Astrocyte (in vitro differentiated cells and primary cell): Measurements from ENCODE around the gene CACNA1D. TPM values are rescaled to one million over a fixed set of nuclear protein-coding genes. Genes with fewer than 3 reads are reported as not detected.

Experiments
- DNase-seq: peaks from one replicate; pipeline ENCODE4 v3.0.0-alpha.2; 2010; ENCODE audit warnings: low read depth
- FAIRE-seq: peaks from 2 replicates; lab custom pipeline; 2011; peaks lifted over from hg19 to GRCh38; lab: Jason Lieb, UNC
- H2AFZ ChIP-seq: 2 replicates; pipeline ENCODE4 v1.6.0; 2012; ENCODE audit warnings: low read depth, low read length, inconsistent platforms
- H3K27ac ChIP-seq: 2 replicates; pipeline ENCODE4 v1.5.1; 2011; ENCODE audit warnings: low read depth, low read length, inconsistent platforms
- H3K27me3 ChIP-seq: 2 replicates; pipeline ENCODE4 v1.6.0; 2011; ENCODE audit warnings: low read length, inconsistent platforms; ENCODE audit not compliant: insufficient read depth
- H3K36me3 ChIP-seq: 2 replicates; pipeline ENCODE4 v1.5.1; 2011; ENCODE audit warnings: low read length, inconsistent platforms; ENCODE audit not compliant: insufficient read depth
- H3K4me1 ChIP-seq: 2 replicates; pipeline ENCODE4 v1.5.1; 2011; ENCODE audit warnings: low read length, inconsistent platforms; ENCODE audit not compliant: insufficient read depth
- H3K4me2 ChIP-seq: 2 replicates; pipeline ENCODE4 v1.6.0; 2012; ENCODE audit warnings: low read length, inconsistent platforms
- H3K4me3 ChIP-seq: 2 replicates; pipeline ENCODE4 v1.5.1; 2011; ENCODE audit warnings: low read depth, mild to moderate bottlenecking, low read length, inconsistent platforms; ENCODE audit not compliant: insufficient read depth
- H3K79me2 ChIP-seq: 2 replicates; pipeline ENCODE4 v1.6.0; 2012; ENCODE audit warnings: mild to moderate bottlenecking, low read length, inconsistent platforms; ENCODE audit not compliant: insufficient read depth
- H3K9ac ChIP-seq: 2 replicates; pipeline ENCODE4 v1.6.0; 2012; ENCODE audit warnings: mild to moderate bottlenecking, low read length, inconsistent platforms
- H3K9me3 ChIP-seq: 2 replicates; pipeline ENCODE4 v1.5.1; 2012; ENCODE audit warnings: low read depth, mild to moderate bottlenecking, low read length, inconsistent platforms; ENCODE audit not compliant: insufficient read depth
- H4K20me1 ChIP-seq: 2 replicates; pipeline ENCODE4 v1.6.0; 2012; ENCODE audit warnings: low read length, inconsistent platforms; ENCODE audit not compliant: insufficient read depth
- H3K27ac Mint-ChIP-seq: one replicate; pipeline ENCODE4 v1.8.0; 2021; ENCODE audit warnings: mild to moderate bottlenecking, mixed read lengths; ENCODE audit not compliant: unreplicated experiment
- H3K27me3 Mint-ChIP-seq: one replicate; pipeline ENCODE4 v1.8.0; 2021; ENCODE audit warnings: low read depth, mixed read lengths; ENCODE audit not compliant: unreplicated experiment
- H3K36me3 Mint-ChIP-seq: one replicate; pipeline ENCODE4 v1.8.0; 2021; ENCODE audit warnings: low read depth, mixed read lengths; ENCODE audit not compliant: unreplicated experiment
- H3K4me1 Mint-ChIP-seq: one replicate; pipeline ENCODE4 v1.8.0; 2021; ENCODE audit warnings: low read depth, mixed read lengths; ENCODE audit not compliant: unreplicated experiment
- H3K4me3 Mint-ChIP-seq: one replicate; pipeline ENCODE4 v1.8.0; 2021; ENCODE audit warnings: mild to moderate bottlenecking, moderate library complexity, mixed read lengths; ENCODE audit not compliant: unreplicated experiment
- H3K9me3 Mint-ChIP-seq: one replicate; pipeline ENCODE4 v1.8.0; 2021; ENCODE audit warnings: mild to moderate bottlenecking, mixed read lengths; ENCODE audit not compliant: unreplicated experiment
- EZH2 ChIP-seq: IDR thresholded peaks from 2 replicates; pipeline ENCODE4 v1.6.1; 2012; ENCODE audit warnings: mild to moderate bottlenecking, low read length, inconsistent platforms; ENCODE audit not compliant: insufficient read depth
- total RNA-seq: library from RNA; stranded (reverse); gene quantifications from 2 replicates; pipeline ENCODE4 v1.2.1, GENCODE V29; 2021
- TF ChIP-seq, protein P1 (sequence below): IDR thresholded peaks from 2 replicates; pipeline ENCODE4 v1.5.1; 2011; ENCODE audit warnings: low read depth, mild to moderate bottlenecking, inconsistent platforms, low read length, moderate library complexity; ENCODE audit not compliant: insufficient read depth

CACNA1D gene
- total RNA-seq, 1 donor from 2014 or later, result 0.41 TPM

DNA sequence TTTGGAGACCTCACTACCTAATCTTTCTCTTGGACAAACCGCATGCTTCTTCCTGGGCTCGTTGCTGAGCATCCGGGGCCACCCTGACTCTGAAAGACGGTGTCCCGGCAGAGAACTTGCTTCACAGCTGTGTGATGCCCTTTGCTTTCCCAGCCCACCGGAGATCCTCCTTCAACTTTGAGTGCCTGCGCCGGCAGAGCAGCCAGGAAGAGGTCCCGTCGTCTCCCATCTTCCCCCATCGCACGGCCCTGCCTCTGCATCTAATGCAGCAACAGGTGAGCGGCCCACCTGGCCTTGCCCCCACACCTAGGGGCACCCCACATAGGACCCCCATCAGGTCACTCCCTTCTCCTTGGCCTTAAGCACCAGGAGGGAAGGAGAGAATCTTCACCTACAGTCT lies 314.1 kb downstream of the CACNA1D start:
- peaks cover 25% of the 10 kb centered on the region for H3K4me1 Mint-ChIP-seq
- no peak for FAIRE-seq
- no peak overlapping the region for H3K27ac ChIP-seq
- H3K79me2 ChIP-seq, result no peaks in the 10 kb centered on the region
- H3K9ac ChIP-seq, result no peak overlapping the region
- H3K36me3 Mint-ChIP-seq, result no peaks in the 10 kb centered on the region
- H3K27me3 Mint-ChIP-seq, result peaks cover 11% of the 10 kb centered on the region
- no peak for DNase-seq
- no peaks in the 10 kb centered on the region for H4K20me1 ChIP-seq
- H3K4me3 Mint-ChIP-seq, result no peak overlapping the region
- no peak overlapping the region for H3K4me3 ChIP-seq
- no peak overlapping the region for H3K4me2 ChIP-seq
- H3K4me1 ChIP-seq, result peaks cover 22% of the 10 kb centered on the region
- H3K36me3 ChIP-seq, result no peaks in the 10 kb centered on the region
- no peak overlapping the region for H3K27ac Mint-ChIP-seq
- no peak overlapping the region for H2AFZ ChIP-seq
- no peaks in the 10 kb centered on the region for H3K9me3 ChIP-seq
- TF ChIP-seq, protein P1, sequence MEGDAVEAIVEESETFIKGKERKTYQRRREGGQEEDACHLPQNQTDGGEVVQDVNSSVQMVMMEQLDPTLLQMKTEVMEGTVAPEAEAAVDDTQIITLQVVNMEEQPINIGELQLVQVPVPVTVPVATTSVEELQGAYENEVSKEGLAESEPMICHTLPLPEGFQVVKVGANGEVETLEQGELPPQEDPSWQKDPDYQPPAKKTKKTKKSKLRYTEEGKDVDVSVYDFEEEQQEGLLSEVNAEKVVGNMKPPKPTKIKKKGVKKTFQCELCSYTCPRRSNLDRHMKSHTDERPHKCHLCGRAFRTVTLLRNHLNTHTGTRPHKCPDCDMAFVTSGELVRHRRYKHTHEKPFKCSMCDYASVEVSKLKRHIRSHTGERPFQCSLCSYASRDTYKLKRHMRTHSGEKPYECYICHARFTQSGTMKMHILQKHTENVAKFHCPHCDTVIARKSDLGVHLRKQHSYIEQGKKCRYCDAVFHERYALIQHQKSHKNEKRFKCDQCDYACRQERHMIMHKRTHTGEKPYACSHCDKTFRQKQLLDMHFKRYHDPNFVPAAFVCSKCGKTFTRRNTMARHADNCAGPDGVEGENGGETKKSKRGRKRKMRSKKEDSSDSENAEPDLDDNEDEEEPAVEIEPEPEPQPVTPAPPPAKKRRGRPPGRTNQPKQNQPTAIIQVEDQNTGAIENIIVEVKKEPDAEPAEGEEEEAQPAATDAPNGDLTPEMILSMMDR, result no peak
- no peaks in the 10 kb centered on the region for H3K9me3 Mint-ChIP-seq
- no peaks in the 10 kb centered on the region for H3K27me3 ChIP-seq

DNA sequence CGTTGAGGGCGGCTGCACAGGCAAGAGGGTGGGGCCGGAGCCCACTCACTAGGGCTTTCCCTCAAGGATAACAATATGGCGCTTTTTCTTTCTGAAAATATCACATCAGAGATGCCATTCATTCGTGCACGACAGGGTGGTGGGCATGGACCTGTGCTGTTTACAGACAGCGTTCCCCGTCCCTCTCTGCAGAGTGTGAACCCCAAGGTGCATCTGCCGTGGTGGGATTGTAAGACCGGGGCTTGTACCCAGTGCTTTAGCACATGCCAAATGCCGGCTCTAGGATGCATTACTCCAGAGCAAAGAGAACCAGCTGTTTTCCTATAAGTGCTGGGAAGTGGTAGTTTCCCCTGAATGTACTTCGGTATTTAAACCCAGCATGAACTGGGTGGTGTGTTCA lies 314.9 kb downstream of the CACNA1D start:
- H4K20me1 ChIP-seq, result no peaks in the 10 kb centered on the region
- H2AFZ ChIP-seq, result no peak overlapping the region

DNA sequence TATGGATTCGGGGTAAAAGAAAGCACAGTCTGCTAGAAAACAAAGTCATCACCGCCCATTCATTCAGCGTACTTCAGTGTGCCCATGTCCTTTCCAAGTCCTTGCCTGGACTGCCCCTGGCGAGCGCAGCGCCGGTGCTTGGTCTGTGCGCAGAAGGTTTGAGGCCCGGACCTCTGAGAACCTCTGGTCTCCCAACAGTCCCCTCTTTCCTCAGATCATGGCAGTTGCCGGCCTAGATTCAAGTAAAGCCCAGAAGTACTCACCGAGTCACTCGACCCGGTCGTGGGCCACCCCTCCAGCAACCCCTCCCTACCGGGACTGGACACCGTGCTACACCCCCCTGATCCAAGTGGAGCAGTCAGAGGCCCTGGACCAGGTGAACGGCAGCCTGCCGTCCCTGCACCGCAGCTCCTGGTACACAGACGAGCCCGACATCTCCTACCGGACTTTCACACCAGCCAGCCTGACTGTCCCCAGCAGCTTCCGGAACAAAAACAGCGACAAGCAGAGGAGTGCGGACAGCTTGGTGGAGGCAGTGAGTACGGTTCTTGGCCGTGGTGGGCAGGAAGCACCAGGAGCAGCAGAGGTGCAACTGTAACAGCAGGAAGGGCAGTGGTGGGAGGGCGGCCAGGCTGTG lies 315.5 kb downstream of the CACNA1D start:
- H3K4me2 ChIP-seq, result no peak overlapping the region
- no peaks in the 10 kb centered on the region for H3K36me3 ChIP-seq
- H2AFZ ChIP-seq, result no peak overlapping the region
- no peak overlapping the region for H3K27ac ChIP-seq
- H3K9me3 ChIP-seq, result no peaks in the 10 kb centered on the region
- no peaks in the 10 kb centered on the region for H3K79me2 ChIP-seq
- TF ChIP-seq EZH2, result no peak
- TF ChIP-seq, protein P1, result no peak
- H3K4me3 ChIP-seq, result no peak overlapping the region
- no peak overlapping the region for H3K27ac Mint-ChIP-seq
- H3K4me1 Mint-ChIP-seq, result peaks cover 12% of the 10 kb centered on the region
- peaks cover 13% of the 10 kb centered on the region for H3K4me1 ChIP-seq
- H3K4me3 Mint-ChIP-seq, result no peak overlapping the region
- H3K27me3 Mint-ChIP-seq, result peaks cover 11% of the 10 kb centered on the region
- no peak for DNase-seq
- H3K9ac ChIP-seq, result no peak overlapping the region
- no peaks in the 10 kb centered on the region for H3K9me3 Mint-ChIP-seq
- FAIRE-seq, result no peak
- no peaks in the 10 kb centered on the region for H3K36me3 Mint-ChIP-seq
- no peaks in the 10 kb centered on the region for H4K20me1 ChIP-seq
- no peaks in the 10 kb centered on the region for H3K27me3 ChIP-seq

More for the DNA sequence above, 314.9 kb downstream of the CACNA1D start:
- no peak overlapping the region for H3K27ac ChIP-seq
- H3K4me3 ChIP-seq, result no peak overlapping the region
- peaks cover 18% of the 10 kb centered on the region for H3K4me1 Mint-ChIP-seq
- no peak overlapping the region for H3K4me2 ChIP-seq
- no peak overlapping the region for H3K9ac ChIP-seq
- no peaks in the 10 kb centered on the region for H3K36me3 Mint-ChIP-seq
- no peaks in the 10 kb centered on the region for H3K79me2 ChIP-seq
- no peaks in the 10 kb centered on the region for H3K9me3 Mint-ChIP-seq
- H3K27me3 ChIP-seq, result no peaks in the 10 kb centered on the region
- no peaks in the 10 kb centered on the region for H3K36me3 ChIP-seq
- peaks cover 19% of the 10 kb centered on the region for H3K4me1 ChIP-seq
- TF ChIP-seq EZH2, result no peak
- TF ChIP-seq, protein P1, result no peak
- H3K4me3 Mint-ChIP-seq, result no peak overlapping the region
- peaks cover 11% of the 10 kb centered on the region for H3K27me3 Mint-ChIP-seq
- no peaks in the 10 kb centered on the region for H3K9me3 ChIP-seq
- no peak overlapping the region for H3K27ac Mint-ChIP-seq
- FAIRE-seq (no peak), DNase-seq (no peak)
